Measurements from ENCODE around the gene RHOD. TPM values are rescaled to one million over a fixed set of nuclear protein-coding genes. Genes with fewer than 3 reads are reported as not detected.

The RHOD gene
- total and polyA plus RNA-seq, 9 of the 15 experiments (the other 6 are each of a cell fraction or from before 2014, with no cell fraction given), result not detected

- no peaks in the 10 kb centered on the region for H4K20me1 ChIP-seq (replicated peaks; ENCODE audit: control insufficient read depth, insufficient read depth, low read length)
- intact Hi-C loops (cut with micrococcal nuclease) (no loop called here), in situ Hi-C loops (cut with MboI) (no loop called here)
- no peaks in the 10 kb centered on the region for H3K36me3 ChIP-seq (ENCODE audit: control insufficient read depth, insufficient read depth, low read length)
- ATAC-seq (no peak), DNase-seq (ENCODE audit: extremely low read depth in 1 of 4, low spot score in 3 of 4) (no peak), FAIRE-seq (no peak)
- no peak overlapping the region for H3K4me2 ChIP-seq (ENCODE audit: insufficient read depth, low read length)
- H2AFZ ChIP-seq (ENCODE audit: low read depth, low read length), result no peak overlapping the region
- BruUV-seq (replicated peaks), result no TSS peak
- no peaks in the 10 kb centered on the region for H3K9me1 ChIP-seq (ENCODE audit: control insufficient read depth, insufficient read depth, low read length)
- H3K9me3 ChIP-seq (replicated peaks; ENCODE audit: control insufficient read depth, insufficient read depth, low read depth, low read length), result no peaks in the 10 kb centered on the region
- CTCF ChIA-PET (ENCODE audit: low intra/inter-chr PET ratio), result no interaction called here
- 74% methylated on average over 4 of the region's 8 CpGs for WGBS (ENCODE audit: insufficient coverage, low coverage, missing lambda C conversion rate)
- TF ChIP-seq, protein P1, sequence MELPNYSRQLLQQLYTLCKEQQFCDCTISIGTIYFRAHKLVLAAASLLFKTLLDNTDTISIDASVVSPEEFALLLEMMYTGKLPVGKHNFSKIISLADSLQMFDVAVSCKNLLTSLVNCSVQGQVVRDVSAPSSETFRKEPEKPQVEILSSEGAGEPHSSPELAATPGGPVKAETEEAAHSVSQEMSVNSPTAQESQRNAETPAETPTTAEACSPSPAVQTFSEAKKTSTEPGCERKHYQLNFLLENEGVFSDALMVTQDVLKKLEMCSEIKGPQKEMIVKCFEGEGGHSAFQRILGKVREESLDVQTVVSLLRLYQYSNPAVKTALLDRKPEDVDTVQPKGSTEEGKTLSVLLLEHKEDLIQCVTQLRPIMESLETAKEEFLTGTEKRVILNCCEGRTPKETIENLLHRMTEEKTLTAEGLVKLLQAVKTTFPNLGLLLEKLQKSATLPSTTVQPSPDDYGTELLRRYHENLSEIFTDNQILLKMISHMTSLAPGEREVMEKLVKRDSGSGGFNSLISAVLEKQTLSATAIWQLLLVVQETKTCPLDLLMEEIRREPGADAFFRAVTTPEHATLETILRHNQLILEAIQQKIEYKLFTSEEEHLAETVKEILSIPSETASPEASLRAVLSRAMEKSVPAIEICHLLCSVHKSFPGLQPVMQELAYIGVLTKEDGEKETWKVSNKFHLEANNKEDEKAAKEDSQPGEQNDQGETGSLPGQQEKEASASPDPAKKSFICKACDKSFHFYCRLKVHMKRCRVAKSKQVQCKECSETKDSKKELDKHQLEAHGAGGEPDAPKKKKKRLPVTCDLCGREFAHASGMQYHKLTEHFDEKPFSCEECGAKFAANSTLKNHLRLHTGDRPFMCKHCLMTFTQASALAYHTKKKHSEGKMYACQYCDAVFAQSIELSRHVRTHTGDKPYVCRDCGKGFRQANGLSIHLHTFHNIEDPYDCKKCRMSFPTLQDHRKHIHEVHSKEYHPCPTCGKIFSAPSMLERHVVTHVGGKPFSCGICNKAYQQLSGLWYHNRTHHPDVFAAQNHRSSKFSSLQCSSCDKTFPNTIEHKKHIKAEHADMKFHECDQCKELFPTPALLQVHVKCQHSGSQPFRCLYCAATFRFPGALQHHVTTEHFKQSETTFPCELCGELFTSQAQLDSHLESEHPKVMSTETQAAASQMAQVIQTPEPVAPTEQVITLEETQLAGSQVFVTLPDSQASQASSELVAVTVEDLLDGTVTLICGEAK (IDR thresholded peaks at IDR 0.05), result no peak
- TF ChIP-seq, protein P1 (CRISPR knock-in tag; IDR thresholded peaks at IDR 0.05), result no peak
- TF ChIP-seq NFIX (CRISPR knock-in tag; IDR thresholded peaks at IDR 0.05; ENCODE audit: low read depth) (no peak), TCF15 (CRISPR knock-in tag; IDR thresholded peaks at IDR 0.05) (no peak), GATAD2A (IDR thresholded peaks at IDR 0.05) (no peak)
- TF ChIP-seq, protein P2, sequence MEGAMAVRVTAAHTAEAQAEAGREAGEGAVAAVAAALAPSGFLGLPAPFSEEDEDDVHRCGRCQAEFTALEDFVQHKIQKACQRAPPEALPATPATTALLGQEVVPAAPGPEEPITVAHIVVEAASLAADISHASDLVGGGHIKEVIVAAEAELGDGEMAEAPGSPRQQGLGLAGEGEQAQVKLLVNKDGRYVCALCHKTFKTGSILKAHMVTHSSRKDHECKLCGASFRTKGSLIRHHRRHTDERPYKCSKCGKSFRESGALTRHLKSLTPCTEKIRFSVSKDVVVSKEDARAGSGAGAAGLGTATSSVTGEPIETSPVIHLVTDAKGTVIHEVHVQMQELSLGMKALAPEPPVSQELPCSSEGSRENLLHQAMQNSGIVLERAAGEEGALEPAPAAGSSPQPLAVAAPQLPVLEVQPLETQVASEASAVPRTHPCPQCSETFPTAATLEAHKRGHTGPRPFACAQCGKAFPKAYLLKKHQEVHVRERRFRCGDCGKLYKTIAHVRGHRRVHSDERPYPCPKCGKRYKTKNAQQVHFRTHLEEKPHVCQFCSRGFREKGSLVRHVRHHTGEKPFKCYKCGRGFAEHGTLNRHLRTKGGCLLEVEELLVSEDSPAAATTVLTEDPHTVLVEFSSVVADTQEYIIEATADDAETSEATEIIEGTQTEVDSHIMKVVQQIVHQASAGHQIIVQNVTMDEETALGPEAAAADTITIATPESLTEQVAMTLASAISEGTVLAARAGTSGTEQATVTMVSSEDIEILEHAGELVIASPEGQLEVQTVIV (CRISPR knock-in tag; IDR thresholded peaks at IDR 0.05; ENCODE audit: borderline replicate concordance), result no peak
- no peak overlapping the region for H3K4me3 ChIP-seq
- peaks cover 6 to 12% of the 10 kb centered on the region in 2 experiments; a peak in 3 of 5 replicates for H3K4me1 ChIP-seq (replicated peaks in 1 of 2; ENCODE audit: control insufficient read depth in 2 of 2, insufficient read depth in 2 of 2, low read length in 2 of 2)
- H3K27ac ChIP-seq (ENCODE audit: extremely low read depth, low read depth, low read length), result no peak overlapping the region
- H3K79me2 ChIP-seq (ENCODE audit: control insufficient read depth, insufficient read depth, low read length), result no peaks in the 10 kb centered on the region
- POLR2A ChIA-PET, result no interaction called here
- H3K9ac ChIP-seq (ENCODE audit: insufficient read depth in 1 of 2, low read depth in 2 of 2, low read length in 2 of 2), result no peak overlapping the region
- no peaks in the 10 kb centered on the region for H3K27me3 ChIP-seq (ENCODE audit: control insufficient read depth in 2 of 2, insufficient read depth in 2 of 2, low read length in 2 of 2)
Observed at GRCh38 chr11:67102664-67103063, 46.0 kb downstream of the RHOD start.

Measured in K562 (cell line).